ENCODE measurements around the gene RC3H1.

- TF ChIP-seq CTCF (IDR thresholded peaks at IDR 0.05; ENCODE audit: insufficient read depth, low read length) = no peak
- no peak for TF ChIP-seq POLR2AphosphoS5 (IDR thresholded peaks at IDR 0.05; ENCODE audit: low read depth)
These were observed 22.5 kb upstream of the RC3H1 start for GRCh38 chr1:174044418-174045222.
